RKO (cell line): Measurements from ENCODE around the gene CCDC71.

Experiments used
- DNase-seq: peaks from one replicate; pipeline ENCODE4 v3.0.0-alpha.2; 2016; ENCODE audit warnings: low spot score

Gene CCDC71

GRCh38 chr3:49170744-49171118 lies 4.6 kb upstream of the CCDC71 start:
- DNase-seq = no peak

DNA sequence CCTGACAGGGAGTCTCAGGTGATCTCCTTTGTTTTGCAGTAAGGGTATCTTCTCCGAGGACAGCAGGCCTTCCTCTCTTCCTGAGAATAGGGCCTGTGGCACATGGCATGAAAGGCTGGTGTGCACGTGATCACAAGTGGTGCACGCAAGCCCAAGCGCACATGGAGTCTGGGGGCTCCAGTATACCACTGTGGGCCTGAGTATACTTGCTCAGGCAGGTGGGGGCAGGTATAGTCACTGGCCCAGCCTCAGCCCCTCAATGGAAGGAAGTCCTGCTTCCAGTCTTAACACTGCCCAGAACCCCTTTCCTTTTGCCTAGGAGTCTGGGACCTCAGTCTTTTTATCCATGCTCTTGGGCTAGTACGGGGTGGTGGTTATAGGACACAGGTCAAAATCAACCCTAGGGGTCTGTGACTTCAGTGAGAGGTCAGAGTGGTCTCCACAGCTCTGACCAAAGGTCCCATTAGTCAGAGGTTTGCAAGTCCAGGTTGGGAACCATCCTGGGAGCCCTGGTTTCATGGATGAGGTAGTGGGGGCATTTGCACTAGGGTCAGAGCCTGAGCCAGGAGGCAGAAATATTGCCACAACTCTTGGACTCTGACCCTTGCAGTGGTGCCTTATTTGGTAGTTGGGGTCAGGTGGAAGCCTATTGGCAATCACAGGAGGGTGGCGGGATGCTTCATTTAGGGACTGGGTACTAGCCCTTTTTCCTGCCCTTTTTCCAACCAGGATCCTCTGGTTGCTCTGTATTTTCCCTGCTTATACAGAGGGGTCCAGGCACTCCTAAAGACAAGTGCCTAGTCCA lies 823 bp upstream of the CCDC71 start:
- no peak for DNase-seq

GRCh38 chr3:49164983-49165720 lies 979 bp downstream of the CCDC71 start:
- no peak for DNase-seq

GRCh38 chr3:49163609-49164008 lies 2.5 kb downstream of the CCDC71 start:
- DNase-seq = no peak

GRCh38 chr3:49162751-49163419 lies 3.2 kb downstream of the CCDC71 start:
- no peak for DNase-seq

- DNase-seq = no peak
Observed at GRCh38 chr3:49161808-49162530, 4.2 kb downstream of the CCDC71 start.

GRCh38 chr3:49161197-49161596 lies 4.9 kb downstream of the CCDC71 start:
- no peak for DNase-seq

- no peak for DNase-seq
Observed at GRCh38 chr3:49158792-49159191, 7.3 kb downstream of the CCDC71 start.

DNA sequence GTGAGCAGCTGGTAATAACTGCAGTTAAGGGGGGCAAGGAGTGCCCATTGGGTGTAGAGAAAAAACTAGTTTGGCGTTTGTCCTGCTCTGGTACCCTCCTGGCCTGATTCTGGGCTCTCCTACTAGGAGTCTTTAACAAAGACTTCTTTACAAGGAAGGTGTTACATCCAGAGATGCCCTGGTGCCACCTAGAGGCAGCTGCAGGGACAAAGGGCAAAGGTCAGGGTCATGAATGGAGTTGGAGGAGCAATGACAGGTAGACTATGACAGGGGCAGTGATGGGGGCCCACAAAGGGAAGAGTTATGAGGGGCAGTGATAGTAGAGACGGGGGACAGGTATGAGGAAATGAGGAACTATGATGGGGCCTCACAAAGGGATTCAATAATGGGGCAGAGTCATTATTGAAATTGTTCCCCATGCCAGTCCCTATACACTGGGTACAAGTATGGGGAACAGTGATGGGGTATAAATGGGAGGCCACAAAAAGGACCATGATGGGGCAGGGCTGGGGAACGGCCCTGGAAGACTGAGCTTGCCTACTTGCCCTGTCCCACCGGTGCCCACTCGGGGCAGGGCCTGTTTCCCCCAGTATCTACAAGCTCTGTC lies 7.9 kb downstream of the CCDC71 start:
- DNase-seq = peak; percentile 63

DNA sequence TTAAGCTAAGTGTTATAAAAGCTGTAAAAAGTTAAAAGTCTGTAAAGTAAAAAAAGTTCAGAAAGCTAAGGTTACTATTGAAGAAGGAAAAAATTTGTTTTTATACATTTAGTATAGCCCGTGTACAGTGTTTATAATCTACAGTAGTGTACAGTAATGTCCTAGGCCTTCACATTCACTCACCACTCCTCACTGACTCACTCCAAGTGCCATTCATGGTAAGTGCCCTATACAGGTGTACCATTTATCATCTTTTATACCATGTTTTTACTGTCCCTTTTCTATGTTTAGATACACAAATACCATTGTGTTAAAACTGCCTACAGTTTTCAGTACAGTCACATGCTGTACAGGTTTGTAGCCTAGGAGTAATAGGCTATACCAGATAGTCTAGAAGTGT lies 8.8 kb downstream of the CCDC71 start:
- no peak for DNase-seq

- DNase-seq = no peak
Observed at GRCh38 chr3:49153349-49153912, 12.7 kb downstream of the CCDC71 start.

- no peak for DNase-seq
Observed at GRCh38 chr3:49151610-49152009, 14.5 kb downstream of the CCDC71 start.

GRCh38 chr3:49148159-49148558 lies 18.0 kb downstream of the CCDC71 start:
- DNase-seq = no peak

GRCh38 chr3:49140080-49140479 lies 26.1 kb downstream of the CCDC71 start:
- no peak for DNase-seq

DNA sequence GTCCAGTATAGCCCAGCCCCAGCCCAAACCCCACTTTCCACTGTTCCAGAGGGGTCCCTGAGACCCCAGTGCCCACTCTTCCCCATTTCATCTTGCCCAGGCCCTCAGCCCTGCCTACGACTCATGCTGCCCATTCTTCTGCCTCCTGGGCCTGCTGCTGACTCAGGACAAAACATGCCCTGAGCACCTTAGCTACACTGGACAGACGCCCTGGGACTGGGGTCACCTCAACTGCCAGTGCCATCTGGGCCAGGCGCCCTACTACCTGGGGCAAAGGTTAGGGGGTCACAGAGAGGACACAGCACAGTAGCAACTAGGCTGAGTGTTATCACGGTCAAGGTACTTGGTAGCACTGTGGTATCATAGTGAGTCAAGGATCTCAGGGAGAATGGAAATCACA lies 30.6 kb downstream of the CCDC71 start:
- no peak for DNase-seq

DNA sequence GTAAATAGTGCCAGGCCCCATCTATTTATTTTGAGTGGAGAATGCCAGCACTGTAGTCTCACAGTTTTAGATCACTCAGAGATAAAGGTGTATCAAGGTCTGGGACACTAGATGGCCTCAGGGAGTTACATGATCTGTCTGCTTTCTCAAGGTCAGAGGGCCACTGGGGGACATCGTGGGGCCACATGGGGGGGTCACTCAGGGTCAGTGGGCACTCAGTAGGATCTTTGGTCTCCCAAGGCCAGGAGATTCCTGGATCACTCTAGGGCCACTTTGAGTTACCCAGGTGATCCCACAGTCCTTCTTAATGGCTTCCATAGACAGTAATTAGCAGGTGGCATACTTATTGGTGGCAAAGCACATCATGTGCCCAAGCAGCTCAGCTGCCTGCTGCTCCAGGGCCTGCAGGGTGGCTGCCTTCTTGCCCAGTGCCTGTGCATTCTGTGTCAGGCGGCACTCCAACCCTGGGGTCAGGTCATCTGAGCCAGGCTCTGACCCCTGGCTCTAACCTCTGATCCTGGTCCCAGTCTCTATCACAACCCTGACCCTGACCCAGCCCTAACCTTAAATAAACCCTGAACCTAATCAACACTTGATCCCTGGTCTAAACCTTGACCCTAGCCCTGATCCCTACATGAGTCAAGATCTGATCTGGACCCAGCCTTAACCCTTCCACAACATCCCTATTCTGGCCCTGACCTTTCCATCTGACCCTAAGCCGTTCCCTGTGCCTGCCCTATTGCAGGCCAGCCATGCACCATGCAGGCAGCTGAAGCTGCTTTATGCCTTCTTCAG lies 31.5 kb downstream of the CCDC71 start:
- DNase-seq = peak; percentile 27

- DNase-seq = peak; percentile 83
Observed at GRCh38 chr3:49133226-49133951, 32.7 kb downstream of the CCDC71 start.

- peak; percentile 76 for DNase-seq
Observed at GRCh38 chr3:49132437-49133225, 33.5 kb downstream of the CCDC71 start, which contains the start of gene LAMB2. Gene LAMB2, minus strand, starts transcription at chr3:49133050. Its CDS starts 183 bp downstream, at chr3:49132867.

- no peak for DNase-seq
Observed at GRCh38 chr3:49132073-49132436, 34.1 kb downstream of the CCDC71 start.
